ENCODE data around the gene DCAF6.
A peak's percentile ranks its signal among the peaks of the same experiment; 100 is the strongest.

DCAF6 gene

GRCh38 chr1:167957710-167958109, 21.2 kb downstream of the DCAF6 start:
- no peak for DNase-seq

GRCh38 chr1:167964646-167965045, 28.2 kb downstream of the DCAF6 start:
- DNase-seq, result no peak

GRCh38 chr1:167966050-167966449, 29.6 kb downstream of the DCAF6 start:
- DNase-seq, result no peak

- DNase-seq, result no peak
Measured at GRCh38 chr1:167968569-167968968, 32.1 kb downstream of the DCAF6 start.

- no peak for DNase-seq
Measured at GRCh38 chr1:167973832-167974231, 37.3 kb downstream of the DCAF6 start.

- no peak for DNase-seq
Measured at GRCh38 chr1:167974698-167975097, 38.2 kb downstream of the DCAF6 start.

- no peak for DNase-seq
Measured at GRCh38 chr1:167977245-167977644, 40.8 kb downstream of the DCAF6 start.

- DNase-seq, result no peak
Measured at GRCh38 chr1:167981933-167982332, 45.5 kb downstream of the DCAF6 start.

GRCh38 chr1:167983797-167984420, 47.4 kb downstream of the DCAF6 start:
- peak; percentile 31 to 60 for DNase-seq

- peak; percentile 21 to 47 for DNase-seq
Measured at GRCh38 chr1:167984886-167985489, 48.5 kb downstream of the DCAF6 start.

- DNase-seq, result no peak
Measured at GRCh38 chr1:167987174-167987573, 50.7 kb downstream of the DCAF6 start.

GRCh38 chr1:167991546-167991945, 55.1 kb downstream of the DCAF6 start:
- DNase-seq, result no peak

GRCh38 chr1:167993720-167994119, 57.2 kb downstream of the DCAF6 start:
- DNase-seq, result no peak

GRCh38 chr1:167994560-167994959, 58.1 kb downstream of the DCAF6 start:
- DNase-seq, result no peak

GRCh38 chr1:167995038-167995437, 58.6 kb downstream of the DCAF6 start:
- DNase-seq, result no peak

GRCh38 chr1:167996266-167996665, 59.8 kb downstream of the DCAF6 start:
- DNase-seq, result no peak

GRCh38 chr1:167997037-167997575, 60.6 kb downstream of the DCAF6 start:
- no peak for DNase-seq

- no peak for DNase-seq
Measured at GRCh38 chr1:167999877-168000276, 63.4 kb downstream of the DCAF6 start.

GRCh38 chr1:168000656-168001055, 64.2 kb downstream of the DCAF6 start:
- DNase-seq, result no peak

GRCh38 chr1:168001213-168001612, 64.7 kb downstream of the DCAF6 start:
- DNase-seq, result no peak

GRCh38 chr1:168004531-168004930, 68.0 kb downstream of the DCAF6 start:
- no peak for DNase-seq

- DNase-seq, result no peak
Measured at GRCh38 chr1:168005529-168005928, 69.0 kb downstream of the DCAF6 start.

GRCh38 chr1:168007691-168008090, 71.2 kb downstream of the DCAF6 start:
- no peak for DNase-seq

- no peak for DNase-seq
Measured at GRCh38 chr1:168008595-168008994, 72.1 kb downstream of the DCAF6 start.

- DNase-seq, result no peak
Measured at GRCh38 chr1:168009322-168009721, 72.8 kb downstream of the DCAF6 start.

All from inflammatory macrophage (primary cell).